DMS114 treated with DMSO at 0.1 percent for 48 hours (cell line): Measurements from ENCODE around the gene SUPT3H.

Experiments
- DNase-seq: peaks from one replicate; lab custom pipeline; 2025; ENCODE audit not compliant: unreplicated experiment; lab: John Stamatoyannopoulos, UW

SUPT3H gene

GRCh38 chr6:44966449-44967092 is 411.2 kb downstream of the SUPT3H start:
- no peak for DNase-seq

GRCh38 chr6:44965708-44966107 is 412.0 kb downstream of the SUPT3H start:
- DNase-seq: no peak

GRCh38 chr6:44960898-44961297 is 416.8 kb downstream of the SUPT3H start:
- no peak for DNase-seq

- DNase-seq: no peak
Observed at GRCh38 chr6:44959651-44960050, 418.1 kb downstream of the SUPT3H start.

GRCh38 chr6:44957156-44957555 is 420.6 kb downstream of the SUPT3H start:
- no peak for DNase-seq

- no peak for DNase-seq
Observed at GRCh38 chr6:44956396-44956795, 421.3 kb downstream of the SUPT3H start.

- no peak for DNase-seq
Observed at GRCh38 chr6:44955145-44955544, 422.6 kb downstream of the SUPT3H start.

GRCh38 chr6:44954281-44954680 is 423.5 kb downstream of the SUPT3H start:
- no peak for DNase-seq

GRCh38 chr6:44951253-44951747 is 426.4 kb downstream of the SUPT3H start:
- DNase-seq: no peak

- no peak for DNase-seq
Observed at GRCh38 chr6:44949596-44950201, 428.0 kb downstream of the SUPT3H start.

- DNase-seq: no peak
Observed at GRCh38 chr6:44943541-44943940, 434.2 kb downstream of the SUPT3H start.

- no peak for DNase-seq
Observed at GRCh38 chr6:44942798-44943197, 434.9 kb downstream of the SUPT3H start.

- no peak for DNase-seq
Observed at GRCh38 chr6:44942201-44942600, 435.5 kb downstream of the SUPT3H start.

GRCh38 chr6:44940367-44940766 is 437.4 kb downstream of the SUPT3H start:
- DNase-seq: no peak

- no peak for DNase-seq
Observed at GRCh38 chr6:44935693-44936300, 441.9 kb downstream of the SUPT3H start.

- DNase-seq: no peak
Observed at GRCh38 chr6:44933108-44933507, 444.6 kb downstream of the SUPT3H start.

- no peak for DNase-seq
Observed at GRCh38 chr6:44932651-44933091, 445.1 kb downstream of the SUPT3H start.

GRCh38 chr6:44931385-44931784 is 446.3 kb downstream of the SUPT3H start:
- DNase-seq: no peak

GRCh38 chr6:44926556-44926955 is 451.2 kb downstream of the SUPT3H start:
- DNase-seq: no peak

GRCh38 chr6:44925100-44925739 is 452.5 kb downstream of the SUPT3H start:
- no peak for DNase-seq

GRCh38 chr6:44923444-44923843 is 454.3 kb downstream of the SUPT3H start:
- DNase-seq: no peak

- no peak for DNase-seq
Observed at GRCh38 chr6:44921798-44922197, 455.9 kb downstream of the SUPT3H start.
